ENCODE results near the gene PLAA. TPM values are rescaled to one million over a fixed set of nuclear protein-coding genes. Genes with fewer than 3 reads are reported as not detected.

The PLAA gene
- total and polyA plus RNA-seq, 5 donors: 14.9 to 31.8 (median 27.3) TPM

- H3K27ac ChIP-seq (ENCODE audit: low read length): no peak overlapping the region
- peaks cover 3% of the 10 kb centered on the region for H3K4me1 ChIP-seq (ENCODE audit: control insufficient read depth, insufficient read depth, low read length)
- no peak for DNase-seq
- ATAC-seq: no peak
- intact Hi-C loops (cut with DNase I): loop anchor here in 1 of 4 donors (2.0 kb wide), 1 partner anchor 39 kb away; no protein-coding TSS in a partner anchor
- H3K27me3 ChIP-seq (ENCODE audit: control insufficient read depth, insufficient read depth): no peaks in the 10 kb centered on the region
- no peaks in the 10 kb centered on the region for H3K9me3 ChIP-seq (ENCODE audit: control insufficient read depth, low read length)
- H3K4me3 ChIP-seq (ENCODE audit: low read length): no peak overlapping the region
Observed at GRCh38 chr9:26935847-26936246, 11.2 kb downstream of the PLAA start.

- Histone ChIP-seq H3K9me3 (ENCODE audit: control insufficient read depth, low read length) (no peaks in the 10 kb centered on the region), H3K4me1 (ENCODE audit: control insufficient read depth, insufficient read depth, low read length) (no peaks in the 10 kb centered on the region), H3K27ac (ENCODE audit: low read length) (no peak overlapping the region), H3K4me3 (ENCODE audit: low read length) (no peak overlapping the region), H3K27me3 (ENCODE audit: control insufficient read depth, insufficient read depth) (no peaks in the 10 kb centered on the region)
- DNase-seq (no peak), ATAC-seq (no peak)
- WGBS: 98% methylated on average over 8 of the region's 8 CpGs
- intact Hi-C loops (cut with DNase I): no loop called here
Observed at GRCh38 chr9:26928902-26929495, 18.0 kb downstream of the PLAA start.

- no peak overlapping the region for H3K27ac ChIP-seq (ENCODE audit: low read length)
- ATAC-seq: no peak
- no peak for DNase-seq
- no peaks in the 10 kb centered on the region for H3K27me3 ChIP-seq (ENCODE audit: control insufficient read depth, insufficient read depth)
- intact Hi-C loops (cut with DNase I): no loop called here
- H3K4me1 ChIP-seq (ENCODE audit: control insufficient read depth, insufficient read depth, low read length): no peaks in the 10 kb centered on the region
- no peaks in the 10 kb centered on the region for H3K9me3 ChIP-seq (ENCODE audit: control insufficient read depth, low read length)
- H3K4me3 ChIP-seq (ENCODE audit: low read length): no peak overlapping the region
- WGBS: 94% methylated on average over 4 of the region's 4 CpGs
Observed at GRCh38 chr9:26925609-26926008, 21.4 kb downstream of the PLAA start.

- no peak for ATAC-seq
- no peak overlapping the region for H3K27ac ChIP-seq (ENCODE audit: low read length)
Observed at GRCh38 chr9:26919698-26920097, 27.3 kb downstream of the PLAA start.

GRCh38 chr9:26913138-26913668 is 33.8 kb downstream of the PLAA start:
- no peak overlapping the region for H3K4me3 ChIP-seq (ENCODE audit: low read length)
- 96% methylated on average over 2 of the region's 2 CpGs for WGBS
- H3K27me3 ChIP-seq (ENCODE audit: control insufficient read depth, insufficient read depth): no peaks in the 10 kb centered on the region
- no peaks in the 10 kb centered on the region for H3K4me1 ChIP-seq (ENCODE audit: control insufficient read depth, insufficient read depth, low read length)
- intact Hi-C loops (cut with DNase I): no loop called here
- H3K9me3 ChIP-seq (ENCODE audit: control insufficient read depth, low read length): no peaks in the 10 kb centered on the region
- H3K27ac ChIP-seq (ENCODE audit: low read length): no peak overlapping the region
- ATAC-seq (no peak), DNase-seq (no peak)

More at GRCh38 chr9:26919698-26920097, 27.3 kb downstream of the PLAA start:
- DNase-seq: no peak
- intact Hi-C loops (cut with DNase I): no loop called here
- H3K27me3 ChIP-seq (ENCODE audit: control insufficient read depth, insufficient read depth): no peaks in the 10 kb centered on the region
- WGBS: 44% methylated on average over 1 of the region's 1 CpG
- no peak overlapping the region for H3K4me3 ChIP-seq (ENCODE audit: low read length)
- no peaks in the 10 kb centered on the region for H3K4me1 ChIP-seq (ENCODE audit: control insufficient read depth, insufficient read depth, low read length)
- H3K9me3 ChIP-seq (ENCODE audit: control insufficient read depth, low read length): no peaks in the 10 kb centered on the region

GRCh38 chr9:26904671-26905070 is 42.4 kb downstream of the PLAA start:
- intact Hi-C loops (cut with DNase I): no loop called here
- 73% methylated on average over 1 of the region's 1 CpG for WGBS
- Histone ChIP-seq H3K9me3 (ENCODE audit: control insufficient read depth, low read length) (no peaks in the 10 kb centered on the region), H3K27ac (ENCODE audit: low read length) (no peak overlapping the region), H3K4me3 (ENCODE audit: low read length) (no peak overlapping the region), H3K27me3 (ENCODE audit: control insufficient read depth, insufficient read depth) (no peaks in the 10 kb centered on the region), H3K4me1 (ENCODE audit: control insufficient read depth, insufficient read depth, low read length) (peaks cover 1% of the 10 kb centered on the region)
- no peak for ATAC-seq
- no peak for DNase-seq

GRCh38 chr9:26904070-26904469 is 43.0 kb downstream of the PLAA start:
- Histone ChIP-seq H3K27ac (ENCODE audit: low read length) (no peak overlapping the region), H3K4me3 (ENCODE audit: low read length) (no peak overlapping the region), H3K27me3 (ENCODE audit: control insufficient read depth, insufficient read depth) (no peaks in the 10 kb centered on the region), H3K9me3 (ENCODE audit: control insufficient read depth, low read length) (no peaks in the 10 kb centered on the region), H3K4me1 (ENCODE audit: control insufficient read depth, insufficient read depth, low read length) (peaks cover 1% of the 10 kb centered on the region)
- ATAC-seq (no peak), DNase-seq (no peak)
- 33% methylated on average over 3 of the region's 3 CpGs for WGBS
- intact Hi-C loops (cut with DNase I): no loop called here

- intact Hi-C loops (cut with DNase I): loop anchor here in 2 of 4 donors (5.0 to 10.0 kb wide), 2 partner anchors 52 to 54 kb away; partner anchors contain the start of gene PLAA (in 2 of the 2)
- DNase-seq (no peak), ATAC-seq (no peak)
- peaks cover 2% of the 10 kb centered on the region for H3K4me1 ChIP-seq (ENCODE audit: control insufficient read depth, insufficient read depth, low read length)
- H3K27me3 ChIP-seq (ENCODE audit: control insufficient read depth, insufficient read depth): no peaks in the 10 kb centered on the region
- H3K4me3 ChIP-seq (ENCODE audit: low read length): peak overlapping the region; percentile 78
- peak overlapping the region; percentile 48 for H3K27ac ChIP-seq (ENCODE audit: low read length)
- no peaks in the 10 kb centered on the region for H3K9me3 ChIP-seq (ENCODE audit: control insufficient read depth, low read length)
- WGBS: 31% methylated on average over 7 of the region's 7 CpGs
Observed at GRCh38 chr9:26893030-26893676, 53.9 kb downstream of the PLAA start.

GRCh38 chr9:26892251-26893029 is 54.6 kb downstream of the PLAA start, which contains the start of gene CAAP1:
Gene CAAP1, minus strand, starts transcription at chr9:26892802. Its CDS starts 87 bp downstream, at chr9:26892715.
- Histone ChIP-seq H3K27me3 (ENCODE audit: control insufficient read depth, insufficient read depth) (no peaks in the 10 kb centered on the region), H3K4me3 (ENCODE audit: low read length) (peak within 1 kb of the TSS; percentile 78), H3K4me1 (ENCODE audit: control insufficient read depth, insufficient read depth, low read length) (peaks cover 2% of the 10 kb centered on the region), H3K9me3 (ENCODE audit: control insufficient read depth, low read length) (no peaks in the 10 kb centered on the region), H3K27ac (ENCODE audit: low read length) (peak within 1 kb of the TSS; percentile 94)
- intact Hi-C loops (cut with DNase I): loop anchor here in 2 of 4 donors (5.0 to 10.0 kb wide), 2 partner anchors 52 to 55 kb away; partner anchors contain the start of gene PLAA (in 2 of the 2)
- peak; percentile 96 to 98 (median 98) for DNase-seq
- peak; percentile 99 to 100 for ATAC-seq
- WGBS: under 1% methylated on average over 70 of the region's 70 CpGs

GRCh38 chr9:26891726-26892125 is 55.3 kb downstream of the PLAA start:
- Histone ChIP-seq H3K4me1 (ENCODE audit: control insufficient read depth, insufficient read depth, low read length) (peaks cover 2% of the 10 kb centered on the region), H3K27ac (ENCODE audit: low read length) (peak overlapping the region; percentile 94), H3K4me3 (ENCODE audit: low read length) (peak overlapping the region; percentile 78), H3K9me3 (ENCODE audit: control insufficient read depth, low read length) (no peaks in the 10 kb centered on the region), H3K27me3 (ENCODE audit: control insufficient read depth, insufficient read depth) (no peaks in the 10 kb centered on the region)
- intact Hi-C loops (cut with DNase I): loop anchor here in 2 of 4 donors (5.0 to 10.0 kb wide), 2 partner anchors 53 to 56 kb away; partner anchors contain the start of gene PLAA (in 2 of the 2)
- DNase-seq (no peak), ATAC-seq (no peak)
- under 1% methylated on average over 14 of the region's 14 CpGs for WGBS

Data from right cardiac atrium (tissue), 5 donors.